HepG2 (cell line): ENCODE results near the gene ZBTB22. TPM values are rescaled to one million over a fixed set of nuclear protein-coding genes. Genes with fewer than 3 reads are reported as not detected.

Source experiments
- CREBL2 ChIP-seq: sonication (generic); formaldehyde crosslinking; IDR thresholded peaks from 2 replicates; pipeline ENCODE4 v1.8.1; 2023; ENCODE audit warnings: missing genetic modification reagents, mild to moderate bottlenecking, borderline replicate concordance
- E2F1 ChIP-seq: sonication (generic); formaldehyde crosslinking; IDR thresholded peaks from 2 replicates; pipeline ENCODE4 v1.5.0; 2020; ENCODE audit warnings: missing genetic modification reagents
- E2F2 ChIP-seq: sonication (generic); formaldehyde crosslinking; IDR thresholded peaks from 2 replicates; pipeline ENCODE4 v1.4.0; 2020; ENCODE audit warnings: missing genetic modification reagents, borderline replicate concordance
- EED ChIP-seq: sonication (generic); formaldehyde crosslinking; IDR thresholded peaks from 2 replicates; pipeline ENCODE4 v1.5.0; 2020; ENCODE audit warnings: mild to moderate bottlenecking, missing genetic modification reagents
- FOXA1 ChIP-seq, 2 experiments: fragments of 450-650 bp in 1 of 2; sonication (generic) in 1 of 2; formaldehyde crosslinking in 1 of 2; IDR thresholded peaks; 2 replicates each; pipeline versions ENCODE4 v1.4.0 to v1.6.1; 2016 to 2020; ENCODE audit warnings: missing genetic modification reagents in 1 of 2
- KDM5B ChIP-seq: sonication (generic); formaldehyde crosslinking; IDR thresholded peaks from 2 replicates; pipeline ENCODE4 v1.4.0; 2020; ENCODE audit warnings: missing genetic modification reagents, mild to moderate bottlenecking, borderline replicate concordance
- NCOA2 ChIP-seq: sonication (generic); formaldehyde crosslinking; IDR thresholded peaks from 2 replicates; pipeline ENCODE4 v1.8.0; 2022; ENCODE audit warnings: inconsistent platforms
- NFE2 ChIP-seq: sonication (generic); formaldehyde crosslinking; IDR thresholded peaks from 2 replicates; pipeline ENCODE4 v1.4.0; 2020; ENCODE audit warnings: missing genetic modification reagents
- PAF1 ChIP-seq: IDR thresholded peaks from 2 replicates; pipeline ENCODE4 v1.6.1; 2016; ENCODE audit warnings: missing genetic modification reagents, missing compliant biosample characterization
- PLRG1 ChIP-seq: fragments of 450-650 bp; conservative IDR thresholded peaks from 2 replicates; pipeline ENCODE4 v1.6.1; 2016
- POLR2AphosphoS5 ChIP-seq: IDR thresholded peaks from 2 replicates; pipeline ENCODE4 v1.6.1; 2012; ENCODE audit warnings: low read depth, low read length
- RBM22 ChIP-seq: fragments of 200-400 bp; formaldehyde crosslinking; optimal IDR thresholded peaks from 2 replicates; pipeline ENCODE3; 2017; ENCODE audit warnings: mild to moderate bottlenecking, low read length, moderate library complexity
- SNAPC4 ChIP-seq: sonication (generic); formaldehyde crosslinking; IDR thresholded peaks from 2 replicates; pipeline ENCODE4 v1.4.0; 2020; ENCODE audit warnings: mild to moderate bottlenecking, missing genetic modification reagents
- SP140L ChIP-seq: sonication (generic); formaldehyde crosslinking; IDR thresholded peaks from 2 replicates; pipeline ENCODE4 v1.4.0; 2020; ENCODE audit warnings: missing genetic modification reagents, borderline replicate concordance
- TBL1XR1 ChIP-seq: fragments of 150-350 bp; IDR thresholded peaks from 2 replicates; pipeline ENCODE4 v1.6.1; 2014; ENCODE audit warnings: borderline replicate concordance, low read length; ENCODE audit not compliant: partially characterized antibody
- ZBTB34 ChIP-seq: sonication (generic); formaldehyde crosslinking; IDR thresholded peaks from 2 replicates; pipeline ENCODE4 v1.8.0; 2022; ENCODE audit warnings: mild to moderate bottlenecking, missing genetic modification reagents
- ZNF160 ChIP-seq: sonication (generic); formaldehyde crosslinking; IDR thresholded peaks from 2 replicates; pipeline ENCODE4 v1.8.0; 2022; ENCODE audit warnings: mild to moderate bottlenecking, inconsistent platforms, missing genetic modification reagents
- ZNF510 ChIP-seq: sonication (generic); formaldehyde crosslinking; IDR thresholded peaks from 2 replicates; pipeline ENCODE4 v1.4.0; 2020; ENCODE audit warnings: low read depth, mild to moderate bottlenecking, missing genetic modification reagents
- ZNF709 ChIP-seq: sonication (generic); formaldehyde crosslinking; IDR thresholded peaks from 2 replicates; pipeline ENCODE4 v1.5.0; 2020; ENCODE audit warnings: mild to moderate bottlenecking, missing genetic modification reagents
- ZNF782 ChIP-seq: sonication (generic); formaldehyde crosslinking; IDR thresholded peaks from 2 replicates; pipeline ENCODE4 v1.4.0; 2020; ENCODE audit warnings: missing genetic modification reagents, mild to moderate bottlenecking, borderline replicate concordance
- ZSCAN25 ChIP-seq: sonication (generic); formaldehyde crosslinking; IDR thresholded peaks from 2 replicates; pipeline ENCODE4 v1.8.0; 2022; ENCODE audit warnings: mild to moderate bottlenecking, missing genetic modification reagents
- polyA plus RNA-seq, 8 experiments: library from polyadenylated mRNA; depleted of rRNA in 3 of 8; stranded (reverse) in 7 of 8; unstranded in 1 of 8; fragments of >200 nt; fragmentation: Illumina TruSeq in 4 of 8; extraction: Trizol in 4 of 8; gene quantifications; 2 replicates each; pipeline versions ENCODE4 v1.2.1 to v1.2.3, GENCODE V29; 2011 to 2016; ENCODE audit warnings: low read depth in 4 of 8, missing spikeins in 1 of 8, mixed read lengths in 1 of 8; ENCODE audit not compliant: insufficient read depth in 1 of 8
- total RNA-seq, 5 experiments: library from RNA; depleted of rRNA; stranded (reverse); fragments of >200 nt; fragmentation: Illumina TruSeq; extraction: Trizol; gene quantifications; 2 replicates each; pipeline ENCODE4 v1.2.3, GENCODE V29; 2016; ENCODE audit warnings: low read depth in 1 of 5

The ZBTB22 gene
- total and polyA plus RNA-seq, 2 of the 13 experiments (the other 11 are each of a cell fraction or from before 2014, with no cell fraction given): 8.0 to 10.6 TPM

- TF ChIP-seq ZNF510 (peak; percentile 94; the same call in 1 of the 2 replicates), RBM22 (peak; percentile 89), SP140L (CRISPR knock-in tag) (no peak; the same call in 1 of the 2 replicates), PAF1 (CRISPR knock-in tag) (peak; percentile 74), NFE2 (CRISPR knock-in tag) (no peak), SNAPC4 (CRISPR knock-in tag) (peak; percentile 97), E2F2 (CRISPR knock-in tag) (peak; percentile 47; the same call in 1 of the 2 replicates), ZNF709 (peak; percentile 86), NCOA2 (peak; percentile 45; the same call in 1 of the 2 replicates), PLRG1 (no peak), EED (peak; percentile 85; the same call in 1 of the 2 replicates), ZNF160 (CRISPR knock-in tag) (peak; percentile 63; the same call in 1 of the 2 replicates), KDM5B (CRISPR knock-in tag) (peak; percentile 96), CREBL2 (CRISPR knock-in tag) (peak; percentile 58; the same call in 1 of the 2 replicates), TBL1XR1 (peak; percentile 50), ZBTB34 (CRISPR knock-in tag) (no peak), FOXA1 (IDR thresholded peaks at IDR 0.05) (no peak), FOXA1 (CRISPR knock-in tag; IDR thresholded peaks at IDR 0.05) (peak; percentile 81), POLR2AphosphoS5 (peak; percentile 95), E2F1 (CRISPR knock-in tag) (peak; percentile 91), ZSCAN25 (CRISPR knock-in tag) (no peak; the same call in 1 of the 2 replicates), ZNF782 (no peak)
Observed at GRCh38 chr6:33299237-33299944, 18.2 kb downstream of the ZBTB22 start (continued).
